COLO829 (cell line): ENCODE results near the gene HK2.
A peak's percentile ranks its signal among the peaks of the same experiment; 100 is the strongest.
"Not testable (repeated sequence)": the region's sequence is repeated elsewhere in the genome, so short reads cannot be mapped to it uniquely, and the experiment has no call there.

ENCODE experiments used
- DNase-seq: peaks from one replicate; pipeline ENCODE4 v3.0.0; 2012; ENCODE audit warnings: low spot score

HK2 gene

GRCh38 chr2:74833418-74834233, at the start of gene HK2:
HK2 (plus strand) TSS chr2:74834127; CDS start chr2:74834581, 454 bp downstream.
- DNase-seq: peak; percentile 94

GRCh38 chr2:74789271-74789670, 44.7 kb upstream of the HK2 start:
- no peak for DNase-seq

GRCh38 chr2:74792282-74792681, 41.6 kb upstream of the HK2 start:
- no peak for DNase-seq

- not testable (repeated sequence) for DNase-seq
These were observed 39.0 kb upstream of the HK2 start for GRCh38 chr2:74794878-74795277.

GRCh38 chr2:74806355-74806839, 27.5 kb upstream of the HK2 start:
- no peak for DNase-seq

- DNase-seq: no peak
These were observed 27.0 kb upstream of the HK2 start for GRCh38 chr2:74806920-74807319.

- DNase-seq: no peak
These were observed 20.9 kb upstream of the HK2 start for GRCh38 chr2:74812787-74813590.

- no peak for DNase-seq
These were observed 19.8 kb upstream of the HK2 start for GRCh38 chr2:74814102-74814501.

- DNase-seq: no peak
These were observed 18.0 kb upstream of the HK2 start for GRCh38 chr2:74815941-74816340.

GRCh38 chr2:74816540-74817303, 17.2 kb upstream of the HK2 start:
- DNase-seq: no peak

- no peak for DNase-seq
These were observed 16.6 kb upstream of the HK2 start for GRCh38 chr2:74817304-74817675.

GRCh38 chr2:74819702-74820101, 14.2 kb upstream of the HK2 start:
- no peak for DNase-seq

- DNase-seq: no peak
These were observed 12.5 kb upstream of the HK2 start for GRCh38 chr2:74821177-74822126.

- DNase-seq: no peak
These were observed 11.0 kb upstream of the HK2 start for GRCh38 chr2:74822771-74823566.

- DNase-seq: no peak
These were observed 9.2 kb upstream of the HK2 start for GRCh38 chr2:74824679-74825078.

- DNase-seq: no peak
These were observed 5.4 kb upstream of the HK2 start for GRCh38 chr2:74828543-74828942.

GRCh38 chr2:74831693-74832530, 2.0 kb upstream of the HK2 start:
- DNase-seq: peak; percentile 63

- not testable (repeated sequence) for DNase-seq
These were observed 386 bp downstream of the HK2 start for GRCh38 chr2:74834234-74834791.
